ENCODE results near the gene SORBS2. TPM values are rescaled to one million over a fixed set of nuclear protein-coding genes. Genes with fewer than 3 reads are reported as not detected.

SORBS2 gene
- total and polyA plus RNA-seq, 7 donors: 7.9 to 1,032 (median 849) TPM

DNA sequence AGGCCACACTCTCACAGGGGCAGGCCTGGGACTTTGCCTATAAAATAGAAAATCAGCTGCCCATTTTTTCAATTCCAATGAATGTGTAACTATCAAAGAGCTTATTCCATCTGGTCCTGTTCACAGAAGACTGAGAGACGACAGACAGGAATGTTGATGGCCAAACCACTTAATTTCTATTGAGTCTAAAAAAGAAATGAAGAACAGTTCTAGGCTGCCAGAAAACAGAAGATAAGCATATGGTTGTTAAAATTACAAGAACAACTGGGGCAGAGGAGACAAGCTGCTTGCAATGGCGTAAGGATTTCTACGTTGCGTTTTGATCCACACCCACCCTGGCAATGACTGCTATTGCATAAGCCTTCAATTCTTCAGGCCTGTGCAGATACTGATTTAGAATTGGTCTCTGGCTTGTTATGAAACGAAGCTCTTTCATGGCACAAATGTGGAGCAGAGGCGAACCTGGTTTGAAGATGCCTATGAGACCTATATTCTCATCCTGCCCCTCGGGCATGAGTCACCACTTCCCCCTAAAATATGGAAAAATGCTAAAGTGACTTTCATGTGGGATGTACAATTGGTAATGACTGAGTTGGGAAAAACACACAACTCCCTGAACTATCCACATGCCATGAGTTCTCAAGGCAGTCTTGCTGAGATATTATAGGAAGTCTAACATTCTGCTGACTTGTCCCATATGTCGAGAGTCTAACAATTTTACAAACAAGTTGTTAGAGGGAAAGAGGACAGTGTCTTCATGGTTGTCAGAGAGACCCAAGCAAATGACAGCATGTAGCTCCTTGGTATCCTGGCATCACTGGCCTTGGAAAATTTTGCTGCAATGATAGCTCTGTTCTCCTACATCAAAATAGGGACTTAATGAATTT is 37.9 kb upstream of the SORBS2 start:
- no peak for DNase-seq

DNA sequence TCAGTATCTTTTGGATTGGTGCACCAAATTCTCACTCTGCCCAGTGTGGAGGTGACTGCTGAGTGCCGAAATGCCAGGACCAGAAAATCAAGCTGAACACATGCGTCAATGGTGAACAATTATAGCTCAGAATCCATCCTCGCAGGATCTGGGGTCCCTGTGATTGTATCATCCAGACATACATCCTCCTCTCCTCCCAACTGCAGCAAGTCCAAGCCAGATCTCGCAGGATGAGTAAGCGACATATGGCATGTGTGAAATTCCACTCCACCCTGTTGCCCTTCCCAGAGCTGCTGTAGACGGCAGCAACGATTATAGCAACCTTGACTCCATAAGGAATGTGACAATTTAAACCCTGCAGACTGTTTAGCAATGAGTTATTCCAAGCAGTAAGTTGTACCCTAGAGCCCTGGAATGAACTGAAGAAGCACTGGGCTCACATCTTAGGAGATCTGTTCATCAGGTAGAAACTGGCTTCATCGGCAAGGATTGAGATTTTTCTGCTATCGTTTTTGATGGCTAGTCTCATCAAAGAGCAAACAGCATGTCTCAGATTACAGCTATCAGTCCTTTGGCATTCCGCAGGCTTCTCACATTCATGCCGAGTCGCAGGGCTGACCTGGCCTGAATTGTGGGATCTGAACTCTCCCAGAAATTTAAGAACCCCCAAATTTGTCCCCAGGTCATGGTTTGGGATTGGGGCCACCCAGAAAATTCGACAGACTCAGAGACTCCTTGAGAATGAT is 35.5 kb upstream of the SORBS2 start:
- Histone ChIP-seq H3K4me1 (peaks cover 0 to 16% (median 5%) of the 10 kb centered on the region in 4 donors), H3K27me3 (no peaks in the 10 kb centered on the region), H3K9me3 (no peaks in the 10 kb centered on the region), H3K4me3 (no peak overlapping the region), H3K27ac (peak overlapping the region; percentile 15 to 66 (median 51)), H3K36me3 (no peaks in the 10 kb centered on the region)
- TF ChIP-seq, protein P1, sequence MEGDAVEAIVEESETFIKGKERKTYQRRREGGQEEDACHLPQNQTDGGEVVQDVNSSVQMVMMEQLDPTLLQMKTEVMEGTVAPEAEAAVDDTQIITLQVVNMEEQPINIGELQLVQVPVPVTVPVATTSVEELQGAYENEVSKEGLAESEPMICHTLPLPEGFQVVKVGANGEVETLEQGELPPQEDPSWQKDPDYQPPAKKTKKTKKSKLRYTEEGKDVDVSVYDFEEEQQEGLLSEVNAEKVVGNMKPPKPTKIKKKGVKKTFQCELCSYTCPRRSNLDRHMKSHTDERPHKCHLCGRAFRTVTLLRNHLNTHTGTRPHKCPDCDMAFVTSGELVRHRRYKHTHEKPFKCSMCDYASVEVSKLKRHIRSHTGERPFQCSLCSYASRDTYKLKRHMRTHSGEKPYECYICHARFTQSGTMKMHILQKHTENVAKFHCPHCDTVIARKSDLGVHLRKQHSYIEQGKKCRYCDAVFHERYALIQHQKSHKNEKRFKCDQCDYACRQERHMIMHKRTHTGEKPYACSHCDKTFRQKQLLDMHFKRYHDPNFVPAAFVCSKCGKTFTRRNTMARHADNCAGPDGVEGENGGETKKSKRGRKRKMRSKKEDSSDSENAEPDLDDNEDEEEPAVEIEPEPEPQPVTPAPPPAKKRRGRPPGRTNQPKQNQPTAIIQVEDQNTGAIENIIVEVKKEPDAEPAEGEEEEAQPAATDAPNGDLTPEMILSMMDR (IDR thresholded peaks at IDR 0.05): no peak
- no peak for TF ChIP-seq EP300 (IDR thresholded peaks at IDR 0.05)
- no peak for TF ChIP-seq POLR2AphosphoS5 (IDR thresholded peaks at IDR 0.05)
- TF ChIP-seq POLR2A (IDR thresholded peaks at IDR 0.05): no peak
- DNase-seq: no peak
- 75 to 78% methylated on average over 13 of the region's 13 CpGs for WGBS, 2 donors
- intact Hi-C loops (cut with DNase I): loop anchor here (10.0 kb wide), 1 partner anchor 67 kb away; no protein-coding TSS in a partner anchor

More for the DNA sequence above, 37.9 kb upstream of the SORBS2 start:
- TF ChIP-seq POLR2A (IDR thresholded peaks at IDR 0.05) (no peak), EP300 (IDR thresholded peaks at IDR 0.05) (no peak), POLR2AphosphoS5 (IDR thresholded peaks at IDR 0.05) (no peak)
- TF ChIP-seq, protein P1 (IDR thresholded peaks at IDR 0.05): no peak
- intact Hi-C loops (cut with DNase I): loop anchor here (10.0 kb wide), 1 partner anchor 65 kb away; no protein-coding TSS in a partner anchor
- peak overlapping the region in 1 of 4 donors; percentile 25 for H3K27ac ChIP-seq
- H3K27me3 ChIP-seq: no peaks in the 10 kb centered on the region
- 82 to 91% methylated on average over 8 of the region's 8 CpGs for WGBS, 2 donors
- no peaks in the 10 kb centered on the region for H3K9me3 ChIP-seq
- H3K4me3 ChIP-seq: no peak overlapping the region
- peaks cover 0 to 17% (median 5%) of the 10 kb centered on the region in 4 donors for H3K4me1 ChIP-seq
- H3K36me3 ChIP-seq: no peaks in the 10 kb centered on the region

DNA sequence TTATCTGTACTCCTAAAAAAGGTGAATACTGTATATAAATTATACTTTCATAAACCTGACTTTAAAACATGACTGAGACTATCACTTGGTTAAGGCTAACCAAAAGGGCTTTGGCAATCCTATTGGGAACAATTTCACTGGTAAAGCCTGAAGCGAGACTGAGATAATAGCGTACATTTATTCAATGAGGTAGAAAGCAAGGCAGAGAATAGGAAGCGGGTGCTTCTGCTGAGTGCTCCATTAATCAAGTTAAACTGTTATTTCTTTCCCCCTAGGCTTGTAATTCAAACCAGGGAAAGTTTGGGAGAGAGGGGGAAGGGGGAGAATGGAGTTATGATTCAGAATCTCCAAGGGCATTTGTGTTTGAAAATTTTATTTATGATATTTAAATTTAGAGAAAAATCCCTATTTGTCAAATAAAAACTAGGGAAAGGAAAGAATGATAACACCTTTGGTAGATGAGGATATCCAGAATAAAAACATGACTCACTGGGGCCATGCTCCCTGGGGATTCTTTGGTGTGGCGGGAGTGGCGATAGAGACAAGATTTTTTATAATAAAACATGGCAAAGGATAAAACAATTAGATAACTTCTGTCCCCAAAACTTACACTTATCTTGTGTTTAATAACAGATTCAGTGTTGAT is 34.6 kb upstream of the SORBS2 start:
- intact Hi-C loops (cut with DNase I): loop anchor here (10.0 kb wide), 1 partner anchor 68 kb away; no protein-coding TSS in a partner anchor
- no peaks in the 10 kb centered on the region for H3K9me3 ChIP-seq
- H3K4me1 ChIP-seq: peaks cover 0 to 16% (median 5%) of the 10 kb centered on the region in 4 donors
- DNase-seq: no peak
- WGBS, 2 donors: 91 to 96% methylated on average over 5 of the region's 5 CpGs
- no peaks in the 10 kb centered on the region for H3K27me3 ChIP-seq
- peak overlapping the region; percentile 15 to 66 (median 51) for H3K27ac ChIP-seq
- no peaks in the 10 kb centered on the region for H3K36me3 ChIP-seq
- no peak for TF ChIP-seq EP300 (IDR thresholded peaks at IDR 0.05)
- no peak for TF ChIP-seq POLR2AphosphoS5 (IDR thresholded peaks at IDR 0.05)
- TF ChIP-seq, protein P1 (IDR thresholded peaks at IDR 0.05): no peak
- no peak for TF ChIP-seq POLR2A (IDR thresholded peaks at IDR 0.05)
- H3K4me3 ChIP-seq: no peak overlapping the region

DNA sequence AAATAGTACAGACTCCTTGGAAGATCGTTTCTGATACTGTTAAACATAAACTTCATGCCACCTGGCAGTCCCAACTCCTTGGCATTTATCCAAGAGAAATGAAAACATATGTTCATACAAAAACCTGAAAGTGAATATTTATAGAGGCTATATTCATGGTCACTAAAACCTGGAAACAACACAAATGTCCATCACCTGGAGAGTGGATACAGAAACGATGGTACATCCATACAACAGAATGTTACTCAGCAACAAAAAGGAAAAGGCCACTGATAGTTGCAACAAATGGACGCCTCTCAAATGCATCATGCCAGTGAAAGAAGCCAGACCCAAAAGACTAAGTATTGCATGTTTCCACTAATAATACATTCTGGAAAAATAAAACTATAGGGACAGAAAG is 34.0 kb upstream of the SORBS2 start:
- H3K36me3 ChIP-seq: no peaks in the 10 kb centered on the region
- no peak for DNase-seq
- no peak overlapping the region for H3K4me3 ChIP-seq
- H3K9me3 ChIP-seq: no peaks in the 10 kb centered on the region
- H3K4me1 ChIP-seq: peaks cover 0 to 18% (median 9%) of the 10 kb centered on the region in 4 donors
- H3K27me3 ChIP-seq: no peaks in the 10 kb centered on the region
- TF ChIP-seq POLR2A (IDR thresholded peaks at IDR 0.05): no peak
- TF ChIP-seq, protein P1 (IDR thresholded peaks at IDR 0.05): no peak
- no peak for TF ChIP-seq POLR2AphosphoS5 (IDR thresholded peaks at IDR 0.05)
- TF ChIP-seq EP300 (IDR thresholded peaks at IDR 0.05): no peak
- intact Hi-C loops (cut with DNase I): loop anchor here (10.0 kb wide), 1 partner anchor 69 kb away; no protein-coding TSS in a partner anchor
- 62 to 76% methylated on average over 3 of the region's 3 CpGs for WGBS, 2 donors
- H3K27ac ChIP-seq: peak overlapping the region in 2 of 4 donors; percentile 62 to 66
